NCI-H526 (cell line): ENCODE data around the gene SLC1A7.

Experiments
- DNase-seq, 2 experiments: peaks; one replicate each; lab custom pipeline; 2025; lab: John Stamatoyannopoulos, UW

SLC1A7 gene

GRCh38 chr1:53134042-53134485, 8.4 kb downstream of the SLC1A7 start:
- no peak for DNase-seq

- DNase-seq, result no peak
Observed at GRCh38 chr1:53133261-53134041, 9.0 kb downstream of the SLC1A7 start.

- DNase-seq, result no peak
Observed at GRCh38 chr1:53132176-53132575, 10.3 kb downstream of the SLC1A7 start.

- DNase-seq, result no peak
Observed at GRCh38 chr1:53131590-53131938, 10.9 kb downstream of the SLC1A7 start.

- no peak for DNase-seq
Observed at GRCh38 chr1:53130878-53131589, 11.4 kb downstream of the SLC1A7 start.

- no peak for DNase-seq
Observed at GRCh38 chr1:53130598-53130877, 11.9 kb downstream of the SLC1A7 start.

- DNase-seq, result no peak
Observed at GRCh38 chr1:53129891-53130597, 12.4 kb downstream of the SLC1A7 start.

GRCh38 chr1:53128401-53128800, 14.0 kb downstream of the SLC1A7 start:
- DNase-seq, result no peak

GRCh38 chr1:53127546-53127945, 14.9 kb downstream of the SLC1A7 start:
- no peak for DNase-seq

GRCh38 chr1:53126495-53126894, 15.9 kb downstream of the SLC1A7 start:
- DNase-seq, result no peak

GRCh38 chr1:53125623-53126360, 16.6 kb downstream of the SLC1A7 start:
- DNase-seq, result no peak

GRCh38 chr1:53125122-53125521, 17.3 kb downstream of the SLC1A7 start:
- DNase-seq, result no peak

- DNase-seq, result no peak
Observed at GRCh38 chr1:53123453-53124140, 18.8 kb downstream of the SLC1A7 start.

- no peak for DNase-seq
Observed at GRCh38 chr1:53122961-53123413, 19.5 kb downstream of the SLC1A7 start.

- no peak for DNase-seq
Observed at GRCh38 chr1:53122201-53122885, 20.1 kb downstream of the SLC1A7 start.

- no peak for DNase-seq
Observed at GRCh38 chr1:53121319-53122172, 20.9 kb downstream of the SLC1A7 start.

- no peak for DNase-seq
Observed at GRCh38 chr1:53120659-53121058, 21.8 kb downstream of the SLC1A7 start.

- DNase-seq, result no peak
Observed at GRCh38 chr1:53117836-53118235, 24.6 kb downstream of the SLC1A7 start.

GRCh38 chr1:53116933-53117600, 25.4 kb downstream of the SLC1A7 start:
- no peak for DNase-seq
